Activated naive CD8-positive, alpha-beta T cell treated with anti-CD3 and anti-CD28 coated beads, Interleukin-2, amount 10 ng/mL, durations not matched to agents 7 days and 5 days (primary cell): ENCODE results near the gene VIT. TPM values are rescaled to one million over a fixed set of nuclear protein-coding genes. Genes with fewer than 3 reads are reported as not detected.

Experiments
- ATAC-seq: fragments of 150-1000 bp; cut with Tn5 transposase; one replicate; pipeline ENCODE4 v1.10.0; 2021; ENCODE audit warnings: low read depth, moderate library complexity
- POLR2A ChIA-PET: fragments of 350-600 bp; sonication (Branson Sonifier 250); formaldehyde crosslinking; loops from one replicate; lab custom pipeline; 2021; ENCODE audit warnings: antibody characterized with exemption; lab: Charles Lee
- DNase-seq: peaks from one replicate; pipeline ENCODE4 v3.0.0; 2021
- H3K27ac Mint-ChIP-seq: one replicate; pipeline ENCODE4 v1.8.0; 2022; ENCODE audit warnings: mild to moderate bottlenecking, mixed read lengths
- H3K27me3 Mint-ChIP-seq: one replicate; pipeline ENCODE4 v1.8.0; 2022; ENCODE audit warnings: mild to moderate bottlenecking, moderate library complexity, mixed read lengths
- H3K36me3 Mint-ChIP-seq: one replicate; pipeline ENCODE4 v1.8.0; 2021; ENCODE audit warnings: mild to moderate bottlenecking, mixed read lengths
- H3K4me1 Mint-ChIP-seq: one replicate; pipeline ENCODE4 v1.8.0; 2021; ENCODE audit warnings: mixed read lengths
- H3K4me3 Mint-ChIP-seq: one replicate; pipeline ENCODE4 v1.8.0; 2022; ENCODE audit warnings: mild to moderate bottlenecking, moderate library complexity, mixed read lengths
- H3K9me3 Mint-ChIP-seq: one replicate; pipeline ENCODE4 v1.8.0; 2021; ENCODE audit warnings: mixed read lengths
- total RNA-seq, 2 experiments: library from RNA; stranded (reverse); gene quantifications; one replicate each; pipeline ENCODE4 v1.2.3, GENCODE V29; 2021

Gene VIT
- total RNA-seq, 2 experiments from 2014 or later, result not detected

GRCh38 chr2:36773947-36774346, 77.4 kb downstream of the VIT start:
- H3K4me3 Mint-ChIP-seq, result no peak overlapping the region
- H3K36me3 Mint-ChIP-seq, result no peaks in the 10 kb centered on the region
- H3K4me1 Mint-ChIP-seq, result peaks cover 3% of the 10 kb centered on the region
- DNase-seq (no peak), ATAC-seq (no peak)
- H3K9me3 Mint-ChIP-seq, result peaks cover 2% of the 10 kb centered on the region
- POLR2A ChIA-PET, result no interaction called here
- H3K27ac Mint-ChIP-seq, result no peak overlapping the region
- peaks cover 7% of the 10 kb centered on the region for H3K27me3 Mint-ChIP-seq

GRCh38 chr2:36775261-36775660, 78.8 kb downstream of the VIT start:
- DNase-seq, result no peak
- H3K36me3 Mint-ChIP-seq, result no peaks in the 10 kb centered on the region
- peaks cover 7% of the 10 kb centered on the region for H3K27me3 Mint-ChIP-seq
- ATAC-seq, result no peak
- H3K27ac Mint-ChIP-seq, result no peak overlapping the region
- POLR2A ChIA-PET, result no interaction called here
- H3K9me3 Mint-ChIP-seq, result peaks cover 2% of the 10 kb centered on the region
- no peak overlapping the region for H3K4me3 Mint-ChIP-seq
- peaks cover 3% of the 10 kb centered on the region for H3K4me1 Mint-ChIP-seq

GRCh38 chr2:36775806-36776205, 79.3 kb downstream of the VIT start:
- H3K27me3 Mint-ChIP-seq, result peaks cover 7% of the 10 kb centered on the region

GRCh38 chr2:36777272-36777671, 80.8 kb downstream of the VIT start:
- H3K4me1 Mint-ChIP-seq, result no peaks in the 10 kb centered on the region
- no peaks in the 10 kb centered on the region for H3K36me3 Mint-ChIP-seq
- H3K9me3 Mint-ChIP-seq, result no peaks in the 10 kb centered on the region
- peaks cover 10% of the 10 kb centered on the region for H3K27me3 Mint-ChIP-seq
- ATAC-seq (no peak), DNase-seq (no peak)
- H3K27ac Mint-ChIP-seq, result no peak overlapping the region
- POLR2A ChIA-PET, result no interaction called here
- no peak overlapping the region for H3K4me3 Mint-ChIP-seq

More at GRCh38 chr2:36775806-36776205, 79.3 kb downstream of the VIT start:
- Mint-ChIP-seq H3K36me3 (no peaks in the 10 kb centered on the region), H3K4me1 (peaks cover 1% of the 10 kb centered on the region), H3K27ac (no peak overlapping the region), H3K4me3 (no peak overlapping the region), H3K9me3 (no peaks in the 10 kb centered on the region)
- DNase-seq, result no peak
- POLR2A ChIA-PET, result no interaction called here
- ATAC-seq, result no peak

GRCh38 chr2:36777788-36778187, 81.3 kb downstream of the VIT start:
- H3K4me1 Mint-ChIP-seq, result no peaks in the 10 kb centered on the region
- no peak for DNase-seq
- POLR2A ChIA-PET, result no interaction called here
- H3K27me3 Mint-ChIP-seq, result peaks cover 9% of the 10 kb centered on the region
- H3K4me3 Mint-ChIP-seq, result no peak overlapping the region
- no peak overlapping the region for H3K27ac Mint-ChIP-seq
- H3K9me3 Mint-ChIP-seq, result no peaks in the 10 kb centered on the region
- H3K36me3 Mint-ChIP-seq, result no peaks in the 10 kb centered on the region
- no peak for ATAC-seq

- H3K27ac Mint-ChIP-seq, result no peak overlapping the region
- DNase-seq (no peak), ATAC-seq (no peak)
- POLR2A ChIA-PET, result no interaction called here
- no peak overlapping the region for H3K4me3 Mint-ChIP-seq
- no peaks in the 10 kb centered on the region for H3K36me3 Mint-ChIP-seq
- no peaks in the 10 kb centered on the region for H3K9me3 Mint-ChIP-seq
- H3K27me3 Mint-ChIP-seq, result peaks cover 14% of the 10 kb centered on the region
- no peaks in the 10 kb centered on the region for H3K4me1 Mint-ChIP-seq
These were observed 83.0 kb downstream of the VIT start for GRCh38 chr2:36779462-36779861.

- POLR2A ChIA-PET, result no interaction called here
- no peak for DNase-seq
- H3K27ac Mint-ChIP-seq, result no peak overlapping the region
- H3K4me1 Mint-ChIP-seq, result peaks cover 2% of the 10 kb centered on the region
- no peaks in the 10 kb centered on the region for H3K36me3 Mint-ChIP-seq
- peaks cover 21% of the 10 kb centered on the region for H3K27me3 Mint-ChIP-seq
- no peak overlapping the region for H3K4me3 Mint-ChIP-seq
- no peaks in the 10 kb centered on the region for H3K9me3 Mint-ChIP-seq
- ATAC-seq, result peak; percentile 32
These were observed 83.8 kb downstream of the VIT start for GRCh38 chr2:36780231-36780839.

- no peaks in the 10 kb centered on the region for H3K9me3 Mint-ChIP-seq
- no peaks in the 10 kb centered on the region for H3K36me3 Mint-ChIP-seq
- H3K27me3 Mint-ChIP-seq, result peaks cover 23% of the 10 kb centered on the region
- no peak overlapping the region for H3K4me3 Mint-ChIP-seq
- no peak overlapping the region for H3K27ac Mint-ChIP-seq
- DNase-seq, result no peak
- peaks cover 2% of the 10 kb centered on the region for H3K4me1 Mint-ChIP-seq
- POLR2A ChIA-PET, result no interaction called here
- no peak for ATAC-seq
These were observed 85.6 kb downstream of the VIT start for GRCh38 chr2:36781907-36782720.

GRCh38 chr2:36783246-36783645, 86.7 kb downstream of the VIT start:
- POLR2A ChIA-PET, result no interaction called here
- no peak overlapping the region for H3K27ac Mint-ChIP-seq
- no peaks in the 10 kb centered on the region for H3K9me3 Mint-ChIP-seq
- no peak for DNase-seq
- no peaks in the 10 kb centered on the region for H3K36me3 Mint-ChIP-seq
- ATAC-seq, result no peak
- peaks cover 2% of the 10 kb centered on the region for H3K4me1 Mint-ChIP-seq
- peaks cover 23% of the 10 kb centered on the region for H3K27me3 Mint-ChIP-seq
- H3K4me3 Mint-ChIP-seq, result no peak overlapping the region

GRCh38 chr2:36785179-36785795, 88.8 kb downstream of the VIT start:
- H3K4me1 Mint-ChIP-seq, result peaks cover 11% of the 10 kb centered on the region

GRCh38 chr2:36789181-36789804, 92.8 kb downstream of the VIT start:
- H3K36me3 Mint-ChIP-seq, result no peaks in the 10 kb centered on the region
- DNase-seq (no peak), ATAC-seq (peak; percentile 39)
- no peak overlapping the region for H3K4me3 Mint-ChIP-seq
- POLR2A ChIA-PET, result no interaction called here
- H3K27me3 Mint-ChIP-seq, result peaks cover 14% of the 10 kb centered on the region
- H3K9me3 Mint-ChIP-seq, result no peaks in the 10 kb centered on the region
- no peak overlapping the region for H3K27ac Mint-ChIP-seq
- H3K4me1 Mint-ChIP-seq, result peaks cover 11% of the 10 kb centered on the region

More at GRCh38 chr2:36785179-36785795, 88.8 kb downstream of the VIT start:
- H3K36me3 Mint-ChIP-seq, result no peaks in the 10 kb centered on the region
- peak; percentile 70 for ATAC-seq
- no peak overlapping the region for H3K4me3 Mint-ChIP-seq
- POLR2A ChIA-PET, result no interaction called here
- H3K9me3 Mint-ChIP-seq, result no peaks in the 10 kb centered on the region
- no peak overlapping the region for H3K27ac Mint-ChIP-seq
- peaks cover 25% of the 10 kb centered on the region for H3K27me3 Mint-ChIP-seq
- peak; percentile 74 for DNase-seq

- no peaks in the 10 kb centered on the region for H3K36me3 Mint-ChIP-seq
- peaks cover 14% of the 10 kb centered on the region for H3K4me1 Mint-ChIP-seq
- H3K9me3 Mint-ChIP-seq, result no peaks in the 10 kb centered on the region
- ATAC-seq (no peak), DNase-seq (no peak)
- H3K4me3 Mint-ChIP-seq, result no peak overlapping the region
- H3K27me3 Mint-ChIP-seq, result peaks cover 20% of the 10 kb centered on the region
- H3K27ac Mint-ChIP-seq, result no peak overlapping the region
- POLR2A ChIA-PET, result no interaction called here
These were observed 96.4 kb downstream of the VIT start for GRCh38 chr2:36792951-36793350.

- ATAC-seq (no peak), DNase-seq (no peak)
- Mint-ChIP-seq H3K4me3 (no peak overlapping the region), H3K4me1 (peaks cover 5% of the 10 kb centered on the region), H3K36me3 (no peaks in the 10 kb centered on the region), H3K27ac (peak overlapping the region; percentile 9), H3K9me3 (peaks cover 3% of the 10 kb centered on the region), H3K27me3 (peaks cover 28% of the 10 kb centered on the region)
- POLR2A ChIA-PET, result no interaction called here
These were observed 101.0 kb downstream of the VIT start for GRCh38 chr2:36797324-36798070.
